Uterus (tissue), 4 donors: ENCODE results near the gene MAMDC2. TPM values are rescaled to one million over a fixed set of nuclear protein-coding genes. Genes with fewer than 3 reads are reported as not detected.

Source experiments
- DNase-seq, 2 donors: peaks; one replicate each; pipeline ENCODE4 v3.0.0-alpha.2; 2019 to 2020
- H3K27ac ChIP-seq, 2 donors: fragments of 200-600 bp; sonication (generic); 1 replicate in 1 of 2; 2 replicates in 1 of 2; pipeline ENCODE4 v1.5.1; 2016 to 2018
- H3K27me3 ChIP-seq, 2 donors: fragments of 200-600 bp; sonication (generic); one replicate each; pipeline ENCODE4 v1.5.1; 2018 to 2019; ENCODE audit warnings: control low read depth in 1 of 2
- H3K36me3 ChIP-seq, 2 donors: fragments of 200-600 bp; sonication (generic); one replicate each; pipeline ENCODE4 v1.5.1; 2019; ENCODE audit warnings: control low read depth in 1 of 2
- H3K4me1 ChIP-seq, 2 donors: fragments of 200-600 bp; sonication (generic); one replicate each; pipeline ENCODE4 v1.5.1; 2018 to 2019; ENCODE audit warnings: control low read depth in 1 of 2
- H3K4me3 ChIP-seq, 2 donors: fragments of 200-600 bp; sonication (generic); 1 replicate in 1 of 2; 2 replicates in 1 of 2; pipeline ENCODE4 v1.5.1; 2018 to 2019; ENCODE audit warnings: mild to moderate bottlenecking in 1 of 2
- H3K9me3 ChIP-seq, 2 donors: fragments of 200-600 bp; sonication (generic); one replicate each; pipeline ENCODE4 v1.5.1; 2019; ENCODE audit warnings: control low read depth in 1 of 2
- CTCF ChIP-seq, 4 experiments: fragments of 200-600 bp in 2 of 4; fragments of 450-650 bp in 2 of 4; sonication (generic) in 2 of 4; IDR thresholded peaks; one replicate each; pipeline ENCODE4 v1.5.1; 2016 to 2019; ENCODE audit warnings: antibody characterized with exemption in 4 of 4, mild to moderate bottlenecking in 2 of 4, moderate library complexity in 1 of 4
- POLR2A ChIP-seq, 2 donors: fragments of 450-650 bp; IDR thresholded peaks; one replicate each; pipeline ENCODE4 v1.6.1; 2016; ENCODE audit warnings: antibody characterized with exemption in 2 of 2, mild to moderate bottlenecking in 1 of 2, moderate library complexity in 1 of 2
- intact Hi-C: fragments of 100-400 bp; cut with DNase I; formaldehyde crosslinking; loops from one replicate; pipeline ENCODE4 v1.15.1; 2023; ENCODE audit warnings: low total_unique reads
- total RNA-seq, 4 donors: library from RNA; depleted of rRNA in 3 of 4; stranded (reverse); fragments of >200 nt in 3 of 4; gene quantifications; one replicate each; pipeline versions ENCODE4 v1.1.0 to v1.2.4, GENCODE V29; 2014 to 2023
- donor health status: DM: yes; HTN: yes; CAD: no.

The MAMDC2 gene
- total RNA-seq, 4 donors from 2014 or later = 42.7 to 204 (median 138) TPM

- Histone ChIP-seq H3K27ac (no peak overlapping the region), H3K36me3 (no peaks in the 10 kb centered on the region), H3K4me1 (peaks cover 0 to 10% of the 10 kb centered on the region in 2 donors), H3K27me3 (no peaks in the 10 kb centered on the region), H3K4me3 (no peak overlapping the region), H3K9me3 (no peaks in the 10 kb centered on the region)
- TF ChIP-seq POLR2A (IDR thresholded peaks at IDR 0.05) (no peak), CTCF (IDR thresholded peaks at IDR 0.05) (no peak)
- intact Hi-C loops = no loop called here
- no peak for DNase-seq
Measured at GRCh38 chr9:70165006-70165602, 121.5 kb downstream of the MAMDC2 start.

- no peaks in the 10 kb centered on the region for H3K27me3 ChIP-seq
- intact Hi-C loops = no loop called here
- no peaks in the 10 kb centered on the region for H3K4me1 ChIP-seq
- DNase-seq = no peak
- no peak overlapping the region for H3K4me3 ChIP-seq
- no peaks in the 10 kb centered on the region for H3K36me3 ChIP-seq
- H3K27ac ChIP-seq = no peak overlapping the region
- no peak for TF ChIP-seq CTCF (IDR thresholded peaks at IDR 0.05)
- no peak for TF ChIP-seq POLR2A (IDR thresholded peaks at IDR 0.05)
- H3K9me3 ChIP-seq = no peaks in the 10 kb centered on the region
Measured at GRCh38 chr9:70168521-70168920, 124.9 kb downstream of the MAMDC2 start.

- intact Hi-C loops = no loop called here
- H3K36me3 ChIP-seq = no peaks in the 10 kb centered on the region
Measured at GRCh38 chr9:70169222-70169621, 125.6 kb downstream of the MAMDC2 start.

GRCh38 chr9:70170151-70170790, 126.6 kb downstream of the MAMDC2 start:
- TF ChIP-seq CTCF (IDR thresholded peaks at IDR 0.05) (no peak), POLR2A (IDR thresholded peaks at IDR 0.05) (no peak)
- no peaks in the 10 kb centered on the region for H3K4me1 ChIP-seq
- H3K27ac ChIP-seq = no peak overlapping the region
- no peaks in the 10 kb centered on the region for H3K36me3 ChIP-seq
- intact Hi-C loops = no loop called here
- no peaks in the 10 kb centered on the region for H3K27me3 ChIP-seq
- H3K4me3 ChIP-seq = no peak overlapping the region
- DNase-seq = no peak
- H3K9me3 ChIP-seq = no peaks in the 10 kb centered on the region

More at GRCh38 chr9:70169222-70169621, 125.6 kb downstream of the MAMDC2 start:
- TF ChIP-seq CTCF (IDR thresholded peaks at IDR 0.05) (no peak), POLR2A (IDR thresholded peaks at IDR 0.05) (no peak)
- no peak for DNase-seq
- no peaks in the 10 kb centered on the region for H3K27me3 ChIP-seq
- H3K4me3 ChIP-seq = no peak overlapping the region
- no peaks in the 10 kb centered on the region for H3K4me1 ChIP-seq
- H3K9me3 ChIP-seq = no peaks in the 10 kb centered on the region
- H3K27ac ChIP-seq = no peak overlapping the region

GRCh38 chr9:70172532-70172931, 128.9 kb downstream of the MAMDC2 start:
- Histone ChIP-seq H3K36me3 (no peaks in the 10 kb centered on the region), H3K4me1 (no peaks in the 10 kb centered on the region), H3K4me3 (no peak overlapping the region), H3K27ac (no peak overlapping the region), H3K9me3 (no peaks in the 10 kb centered on the region), H3K27me3 (no peaks in the 10 kb centered on the region)
- no peak for TF ChIP-seq POLR2A (IDR thresholded peaks at IDR 0.05)
- no peak for TF ChIP-seq CTCF (IDR thresholded peaks at IDR 0.05)
- no peak for DNase-seq
- intact Hi-C loops = no loop called here
